Right renal pelvis (tissue), 4 donors: ENCODE results near the gene ACTBL2. TPM values are rescaled to one million over a fixed set of nuclear protein-coding genes. Genes with fewer than 3 reads are reported as not detected.

Source experiments
- DNase-seq, 4 donors: peaks; one replicate each; pipeline ENCODE4 v3.0.0-alpha.2; 2013; ENCODE audit warnings: low read depth in 4 of 4, low spot score in 3 of 4, missing footprints in 1 of 4
- polyA plus RNA-seq, 4 donors: library from polyadenylated mRNA; unstranded; fragments of 120-200 nt; gene quantifications; one replicate each; pipeline ENCODE4 v1.2.1, GENCODE V29; 2013; ENCODE audit not compliant: insufficient read length in 4 of 4

Gene ACTBL2
- polyA plus RNA-seq, 4 donors: not detected

DNA sequence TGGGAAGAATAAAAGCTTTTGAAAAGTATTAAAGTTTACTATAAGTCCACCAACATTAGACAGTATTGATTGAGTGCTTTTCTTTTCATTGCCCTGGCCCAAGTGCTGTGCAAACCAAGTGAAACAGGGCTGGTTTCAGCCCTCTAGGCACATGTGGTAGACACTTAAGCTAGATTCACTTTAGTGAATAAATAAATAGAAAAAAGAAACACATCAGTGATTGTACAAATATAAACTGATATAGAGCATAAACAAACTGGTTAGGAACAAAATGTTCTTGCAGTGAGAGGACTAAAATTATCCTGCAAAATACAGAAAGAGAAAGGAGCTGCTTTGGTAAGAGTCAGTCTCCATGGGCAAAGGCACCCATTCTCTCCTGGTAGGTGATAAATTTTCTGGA is 29.7 kb downstream of the ACTBL2 start:
- no peak for DNase-seq

DNA sequence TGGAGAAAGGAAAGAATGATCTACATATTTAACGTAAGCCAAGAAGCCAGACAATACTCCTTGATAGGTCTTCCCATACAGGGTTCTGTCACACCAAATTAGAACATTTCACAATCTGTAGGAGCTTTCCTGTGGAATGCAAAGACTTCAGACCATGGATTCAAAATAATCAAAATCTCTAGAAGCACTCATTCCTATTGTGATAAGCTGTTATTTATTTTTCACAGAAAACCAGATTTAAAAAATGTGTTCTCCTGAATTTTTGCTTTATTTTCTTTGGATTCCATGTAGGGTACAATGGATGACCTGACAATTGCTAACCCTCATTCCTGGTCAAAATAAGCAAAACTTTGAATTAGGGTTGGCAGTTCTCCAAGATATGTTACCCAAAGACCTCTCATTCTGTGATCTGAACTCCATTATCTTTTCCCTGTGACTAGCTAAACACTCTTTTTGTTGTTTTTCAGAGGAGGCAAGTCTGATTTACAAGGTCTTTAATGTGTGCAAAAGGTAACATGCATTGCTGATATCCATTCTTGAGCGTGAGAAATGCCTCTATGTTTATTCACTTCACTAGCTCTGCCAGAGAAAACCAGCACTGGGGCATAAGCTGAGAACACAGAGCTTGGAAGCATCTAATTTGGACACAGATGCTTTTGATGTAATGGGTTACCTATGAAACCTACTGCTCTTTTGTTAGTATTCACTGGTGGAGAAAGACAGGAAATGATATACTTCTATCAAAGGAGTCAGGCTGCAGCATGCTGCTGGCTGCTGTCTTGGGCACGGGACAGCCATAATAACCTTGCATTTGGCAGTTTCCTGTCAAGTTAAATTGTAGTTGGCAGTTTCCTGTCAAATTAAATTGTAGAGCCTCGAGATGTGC is 31.4 kb downstream of the ACTBL2 start:
- no peak for DNase-seq

DNA sequence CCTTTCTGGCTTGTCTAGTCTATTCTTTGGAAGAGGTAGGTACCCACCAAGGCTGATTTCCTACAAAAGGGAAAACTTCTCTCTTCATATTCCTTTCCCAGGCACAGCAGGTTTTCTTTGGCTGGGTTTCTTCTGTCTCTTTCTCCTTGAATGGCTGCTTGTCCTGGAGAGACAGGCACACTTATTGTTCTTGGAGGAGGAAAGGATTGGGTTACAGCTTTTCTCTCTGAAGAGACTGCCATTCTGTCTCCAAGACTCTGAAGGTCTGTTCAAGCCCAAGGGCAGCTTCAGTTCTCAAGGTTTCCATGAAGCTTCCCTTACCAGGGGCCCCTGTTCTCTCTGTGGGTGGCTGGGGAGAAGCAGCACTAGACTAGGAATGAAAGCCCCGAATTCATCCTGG is 33.9 kb downstream of the ACTBL2 start:
- no peak for DNase-seq

DNA sequence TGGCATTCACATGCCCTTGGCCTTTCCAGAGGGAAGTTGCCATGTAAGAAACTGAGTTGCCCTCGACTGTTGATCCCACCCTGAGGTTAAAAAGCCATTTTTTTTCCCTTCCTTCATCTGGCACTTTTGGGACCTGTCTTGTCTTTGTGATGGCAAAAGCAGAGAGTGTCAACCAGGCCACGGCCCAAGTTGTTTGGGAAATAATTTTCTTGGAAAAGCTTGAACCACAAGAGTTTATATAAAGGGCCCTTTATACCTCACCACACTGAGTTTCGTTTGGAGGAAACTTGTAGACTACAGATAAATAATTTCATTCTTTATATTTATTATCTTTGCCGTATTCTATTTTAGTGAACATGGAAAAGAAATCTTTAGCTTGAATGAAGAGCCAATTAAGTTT is 34.3 kb downstream of the ACTBL2 start:
- no peak for DNase-seq

DNA sequence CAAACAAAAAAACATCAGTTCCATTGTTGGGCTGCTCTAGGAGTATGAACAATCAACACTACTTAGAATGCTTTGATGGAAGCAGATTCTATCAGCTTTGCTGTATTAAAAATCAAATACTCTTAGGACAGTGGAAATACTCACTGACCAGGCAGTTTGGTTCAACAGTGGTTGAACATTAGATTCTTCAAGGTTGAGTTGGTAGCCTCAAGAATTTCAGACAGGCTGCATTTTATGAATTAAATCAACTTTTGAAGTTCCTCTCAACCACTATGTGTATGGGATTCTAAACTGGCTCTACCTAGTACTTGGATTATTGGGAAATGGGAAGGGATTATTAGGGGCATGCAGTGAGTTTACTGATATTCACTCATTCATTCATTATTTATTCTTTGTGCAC is 35.0 kb downstream of the ACTBL2 start:
- DNase-seq: no peak

DNA sequence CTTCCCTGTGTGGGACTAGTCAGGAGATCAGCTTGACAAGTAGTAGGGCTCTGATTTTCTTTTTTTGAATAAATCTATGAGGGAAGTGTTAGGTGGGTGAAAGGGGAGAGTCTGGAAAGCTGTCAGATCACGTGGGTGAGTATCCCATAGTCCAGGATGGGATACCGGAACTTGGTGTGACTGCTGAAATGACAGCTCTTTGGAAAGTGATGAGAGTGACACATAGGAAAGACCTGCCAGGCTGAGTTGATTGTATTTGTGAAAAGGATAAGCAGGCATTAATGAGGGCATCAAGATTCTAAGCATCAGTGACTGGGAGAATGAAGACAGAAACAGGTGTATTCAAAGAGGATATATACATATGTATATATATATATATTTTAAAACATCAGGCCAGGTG is 35.6 kb downstream of the ACTBL2 start:
- no peak for DNase-seq

DNA sequence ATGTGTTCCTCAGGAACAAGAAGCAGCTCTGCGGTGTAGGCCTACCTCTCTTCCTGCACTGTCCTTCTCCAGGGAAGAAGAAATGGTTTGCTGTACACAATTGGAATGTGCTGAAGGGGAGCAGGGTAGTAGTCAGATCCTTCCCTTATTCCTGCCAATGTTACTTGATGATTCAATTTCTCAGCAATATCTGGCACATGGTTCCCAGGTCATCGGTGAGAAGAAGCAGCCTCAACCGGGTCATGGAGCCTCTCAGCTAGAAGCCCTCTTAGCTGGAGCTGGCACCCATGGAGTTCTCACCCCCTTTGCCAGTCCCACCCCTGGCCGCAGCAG is 36.9 kb downstream of the ACTBL2 start:
- DNase-seq: no peak

DNA sequence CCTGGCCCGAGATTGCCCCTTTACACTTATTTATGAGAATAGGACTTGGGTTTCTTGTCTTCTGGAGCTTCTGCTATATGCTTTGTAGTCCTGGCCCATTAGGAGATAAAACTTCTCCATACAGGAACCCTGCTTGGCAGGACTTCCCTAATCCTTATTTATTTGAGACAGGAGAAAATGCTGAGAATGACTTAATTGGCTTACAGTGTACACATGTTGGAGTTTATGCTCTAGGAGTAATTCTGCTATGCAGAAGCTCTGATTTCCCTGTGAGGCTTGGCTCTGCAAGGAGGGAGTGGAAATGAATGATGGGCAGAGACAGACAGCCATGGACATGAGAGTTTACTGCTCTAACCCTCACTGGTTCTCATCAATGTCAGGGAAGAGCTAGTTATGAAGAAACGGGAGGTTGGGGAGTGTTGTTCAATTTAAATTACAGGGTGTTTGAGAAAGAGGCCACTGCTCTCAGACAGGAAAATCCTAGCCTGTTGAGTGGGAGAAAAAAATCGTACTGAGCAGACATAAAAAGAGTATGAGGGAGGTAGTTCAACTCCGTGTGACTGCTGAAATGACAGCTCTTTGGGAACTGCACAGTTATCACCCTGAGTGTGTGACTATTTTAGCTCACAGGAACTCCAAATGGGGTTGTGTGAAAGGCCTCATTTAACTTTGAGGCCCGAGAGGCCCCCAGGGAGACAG is 37.5 kb downstream of the ACTBL2 start:
- DNase-seq: no peak

DNA sequence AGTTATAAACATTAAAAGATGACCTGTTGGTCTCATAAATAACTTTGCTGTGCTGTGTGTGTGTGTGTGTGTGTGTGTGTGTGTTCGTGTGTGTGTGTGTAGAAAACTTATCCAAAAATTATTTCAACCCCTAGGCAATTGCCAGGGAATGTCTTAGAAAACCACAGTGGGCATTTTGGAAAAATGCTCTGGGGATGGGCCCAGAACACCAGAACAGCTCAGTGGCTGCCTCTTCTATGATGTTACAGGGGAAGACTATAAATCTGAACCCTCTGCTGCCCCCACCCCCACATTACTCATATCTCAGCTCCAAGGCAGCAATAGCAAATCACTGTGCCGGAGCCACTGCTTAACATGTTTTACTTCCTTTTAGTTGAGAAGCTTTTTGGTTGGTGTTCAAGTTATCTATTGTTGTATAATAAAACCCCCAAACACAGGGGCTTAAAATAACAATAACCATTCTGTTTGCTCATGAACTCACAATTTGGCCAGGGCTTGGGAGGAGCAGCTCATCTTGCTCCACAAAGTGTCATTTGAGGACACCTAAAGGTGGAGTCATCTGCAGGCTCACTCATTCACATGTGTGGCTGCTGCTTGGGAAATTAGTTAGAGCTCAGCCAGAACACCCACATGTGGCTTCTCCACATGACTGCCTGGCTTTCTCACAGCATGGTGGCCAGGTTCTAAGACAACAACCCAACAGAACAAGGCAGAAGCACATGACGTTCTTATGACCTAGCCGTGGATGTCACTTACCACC is 40.4 kb downstream of the ACTBL2 start:
- no peak for DNase-seq

DNA sequence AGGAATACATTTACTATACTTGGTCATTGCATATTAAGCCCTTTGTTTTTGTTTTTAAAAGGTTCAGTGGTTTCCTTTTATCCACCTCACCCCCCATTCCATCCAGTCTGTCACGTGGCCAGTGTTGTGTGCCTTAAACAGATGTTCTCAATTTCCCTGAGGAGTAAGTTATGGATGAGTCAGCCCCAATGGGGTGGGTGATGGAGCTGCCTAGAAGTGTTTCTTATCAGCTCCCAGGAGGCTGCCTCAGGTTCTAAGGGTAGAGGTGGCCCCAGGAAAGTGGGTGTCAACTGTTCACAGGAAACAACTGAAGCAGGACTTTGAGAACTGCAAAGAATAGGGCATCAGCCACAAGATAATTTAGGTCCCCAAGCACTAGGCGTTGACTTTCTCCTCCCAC is 41.1 kb downstream of the ACTBL2 start:
- DNase-seq: no peak

DNA sequence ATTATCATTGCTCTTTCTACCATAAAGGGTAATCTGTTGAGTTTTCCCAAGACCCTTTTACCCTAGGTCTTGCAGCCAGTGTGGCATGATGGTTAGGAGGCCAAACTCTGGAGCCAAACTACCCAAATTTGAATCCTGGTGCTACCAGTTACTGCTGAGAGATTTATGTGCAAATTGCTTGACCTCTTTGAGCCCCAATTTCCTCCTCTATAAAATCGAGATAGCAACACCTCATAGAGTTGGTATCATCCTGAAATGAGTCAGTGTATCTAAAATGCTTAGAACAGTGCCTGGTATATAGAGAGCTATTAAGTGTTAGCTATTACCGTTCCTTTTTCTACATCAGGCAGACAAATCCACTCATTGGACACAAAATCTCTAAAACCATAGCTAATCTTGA is 43.0 kb downstream of the ACTBL2 start:
- no peak for DNase-seq

DNA sequence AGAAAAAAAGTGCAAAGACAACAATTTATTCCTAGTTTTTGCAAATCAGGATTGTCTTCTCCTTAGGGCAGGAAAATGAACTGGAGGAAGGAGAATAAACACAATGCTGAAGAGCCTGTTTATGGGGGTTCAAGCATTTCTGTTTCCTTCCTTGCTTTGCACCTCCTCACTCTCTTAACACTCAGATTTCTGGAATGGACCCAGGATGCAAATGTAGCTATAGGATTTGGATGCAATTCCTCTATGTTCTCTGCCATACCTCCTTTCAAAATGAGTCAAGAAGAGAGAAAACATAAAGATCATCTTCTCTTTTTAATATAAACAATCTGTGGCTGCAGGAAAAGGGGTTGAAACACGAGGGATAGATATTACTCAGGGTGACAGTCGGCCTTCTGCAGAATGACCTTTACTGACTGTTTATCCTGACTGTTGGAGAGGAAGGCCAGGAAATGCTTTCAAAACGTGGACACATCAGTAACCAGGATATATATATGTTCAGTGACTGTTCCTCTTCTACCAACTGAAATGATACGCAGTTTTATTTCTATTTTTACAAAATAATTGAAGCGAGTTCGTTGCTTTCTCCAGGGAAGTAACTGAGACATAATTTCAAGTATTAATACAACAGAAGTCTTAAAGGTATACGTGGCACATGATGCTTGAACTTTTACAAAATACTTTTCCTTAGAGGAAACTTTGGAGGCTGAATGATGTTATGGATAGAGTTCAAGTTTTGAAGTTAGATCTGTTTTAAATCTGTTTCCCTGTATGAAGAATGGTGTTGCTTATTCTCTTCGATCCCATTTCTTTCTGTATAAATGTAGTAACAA is 44.4 kb downstream of the ACTBL2 start:
- no peak for DNase-seq

DNA sequence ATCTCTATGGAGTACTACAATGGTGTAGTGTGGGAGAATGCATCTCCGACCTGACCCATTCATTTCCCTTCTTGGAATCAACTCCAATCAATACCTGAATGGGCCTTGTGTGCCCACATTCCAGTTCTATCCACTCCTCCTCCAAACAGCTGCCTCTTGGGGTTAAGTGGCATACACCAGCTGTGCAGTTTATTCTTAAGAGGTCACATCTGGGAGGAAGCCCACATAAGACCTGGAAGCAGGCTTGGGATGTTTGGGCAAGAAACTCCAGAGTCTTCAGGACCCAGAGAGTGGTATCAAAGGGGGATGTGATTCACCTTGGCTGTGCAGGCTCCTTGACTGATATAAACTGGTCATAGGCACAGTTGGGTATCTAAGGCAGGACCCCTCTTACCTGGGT is 46.0 kb downstream of the ACTBL2 start:
- no peak for DNase-seq

DNA sequence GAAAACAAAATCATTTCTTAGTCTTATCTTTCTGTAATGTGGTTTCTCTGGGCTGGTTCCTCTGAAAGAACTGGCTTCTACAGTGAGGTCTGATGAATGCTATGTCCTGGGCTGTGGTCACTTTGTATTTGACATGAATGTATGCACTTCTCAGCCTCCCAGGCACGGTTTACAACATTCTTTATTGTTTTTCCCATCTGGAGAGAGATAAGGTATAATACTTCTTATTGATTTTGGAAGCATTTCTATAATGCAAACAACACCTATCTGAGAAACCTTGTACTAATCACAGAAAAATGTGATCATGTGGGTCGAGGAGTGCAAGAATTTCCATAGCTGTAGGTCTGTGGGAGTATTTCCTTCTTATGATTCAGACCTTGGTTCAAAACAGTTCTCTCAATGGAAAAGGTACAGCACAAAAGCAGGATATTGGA is 46.9 kb downstream of the ACTBL2 start:
- DNase-seq: no peak

DNA sequence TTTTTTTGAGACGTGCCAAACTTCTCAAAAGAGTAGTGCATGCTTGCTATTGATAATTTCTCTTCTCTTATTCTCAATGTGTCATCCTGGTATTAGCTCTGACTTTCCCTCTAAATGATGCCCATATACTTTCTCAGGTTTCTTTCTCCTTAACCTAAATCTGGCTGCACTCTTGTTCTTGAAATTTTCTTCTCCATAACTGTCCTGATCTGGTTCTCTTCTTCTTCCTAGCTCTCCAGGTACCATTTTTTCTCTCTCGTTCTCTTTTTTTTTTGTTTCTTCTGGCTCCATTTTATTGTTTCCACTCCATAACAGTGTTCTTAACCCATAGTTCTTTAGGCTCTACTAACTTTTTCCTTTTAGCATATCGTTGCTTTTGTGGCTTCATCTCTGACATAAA is 47.9 kb downstream of the ACTBL2 start:
- DNase-seq: no peak

DNA sequence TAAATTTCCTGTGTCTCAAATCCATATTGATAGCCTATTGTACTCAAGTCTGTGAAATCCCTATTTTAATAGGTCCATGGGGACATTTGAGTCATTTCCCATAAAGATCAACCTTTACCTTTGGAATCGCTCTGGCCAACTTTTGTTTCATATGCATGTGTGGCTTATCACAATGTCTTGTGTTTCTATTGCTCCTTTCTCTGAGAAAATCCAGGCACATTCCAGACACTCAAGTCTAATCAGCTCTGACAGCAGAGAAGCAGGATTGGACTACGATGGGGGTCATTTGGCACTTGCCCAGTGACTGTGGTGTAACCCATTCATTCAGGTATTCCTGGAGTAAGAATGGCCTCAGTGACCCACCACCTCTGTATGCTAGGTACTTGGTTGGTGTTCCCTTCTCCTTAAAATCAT is 48.4 kb downstream of the ACTBL2 start:
- no peak for DNase-seq

DNA sequence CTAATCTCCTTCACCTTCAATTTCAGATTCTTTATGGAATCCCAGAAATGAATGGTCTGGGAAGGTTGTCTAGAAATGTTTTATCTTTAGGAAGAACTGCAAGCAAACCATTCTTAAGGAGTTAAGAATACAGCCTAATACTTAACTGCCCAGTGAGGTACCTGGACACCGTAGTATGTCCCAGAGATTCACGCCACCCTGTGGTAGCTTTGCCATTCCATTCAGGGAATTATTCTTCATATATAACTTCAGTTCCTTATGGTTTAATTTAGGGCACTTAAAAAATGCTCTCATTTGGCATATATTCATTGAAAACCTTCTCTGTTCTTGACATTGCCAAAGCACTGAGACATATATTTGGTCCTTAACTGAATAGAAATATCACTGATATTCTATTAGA is 49.7 kb downstream of the ACTBL2 start:
- DNase-seq: no peak

DNA sequence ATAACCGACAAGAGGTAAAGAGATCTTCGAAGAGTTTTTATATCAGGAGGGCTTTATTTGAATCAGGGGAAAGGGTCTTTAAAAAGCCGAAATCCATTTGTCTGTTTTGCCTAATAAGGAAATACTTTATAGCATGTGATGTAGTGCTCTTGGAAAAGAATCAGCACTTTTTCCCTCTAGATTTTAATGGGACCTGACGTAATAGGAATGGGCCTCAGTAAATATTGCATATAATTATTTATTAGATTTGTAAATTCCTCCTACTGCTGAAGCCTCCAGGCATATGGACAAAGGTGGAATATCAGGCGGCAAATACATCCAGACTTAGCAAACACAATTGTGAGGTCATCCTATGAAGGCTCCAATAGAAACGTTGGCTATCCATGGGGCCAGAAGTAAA is 50.9 kb downstream of the ACTBL2 start:
- no peak for DNase-seq
